Stimulated activated memory B cell treated with anti-CD40 and anti-IgM and Interleukin-4, amounts not matched to agents 10 μg/mL and 1 μg/mL and 100 μg/mL, for 72 hours (primary cell): ENCODE results near the gene OR10AD1.
A peak's percentile ranks its signal among the peaks of the same experiment; 100 is the strongest.
"Not testable (repeated sequence)": the region's sequence is repeated elsewhere in the genome, so short reads cannot be mapped to it uniquely, and the experiment has no call there.

ENCODE experiments used
- ATAC-seq: fragments of 150-1000 bp; cut with Tn5 transposase; 2 replicates; pipeline ENCODE4 v1.10.0; 2021
- H3K27ac Mint-ChIP-seq: one replicate; pipeline ENCODE4 v1.8.0; 2022; ENCODE audit warnings: mild to moderate bottlenecking, mixed read lengths
- H3K27me3 Mint-ChIP-seq: one replicate; pipeline ENCODE4 v1.8.0; 2022; ENCODE audit warnings: mixed read lengths
- H3K36me3 Mint-ChIP-seq: one replicate; pipeline ENCODE4 v1.8.0; 2022; ENCODE audit warnings: mixed read lengths
- H3K4me1 Mint-ChIP-seq: one replicate; pipeline ENCODE4 v1.8.0; 2022; ENCODE audit warnings: mixed read lengths
- H3K4me3 Mint-ChIP-seq: one replicate; pipeline ENCODE4 v1.8.0; 2022; ENCODE audit warnings: mild to moderate bottlenecking, moderate library complexity, mixed read lengths
- H3K9me3 Mint-ChIP-seq: one replicate; pipeline ENCODE4 v1.8.0; 2022; ENCODE audit warnings: mixed read lengths

OR10AD1 gene, protein sequence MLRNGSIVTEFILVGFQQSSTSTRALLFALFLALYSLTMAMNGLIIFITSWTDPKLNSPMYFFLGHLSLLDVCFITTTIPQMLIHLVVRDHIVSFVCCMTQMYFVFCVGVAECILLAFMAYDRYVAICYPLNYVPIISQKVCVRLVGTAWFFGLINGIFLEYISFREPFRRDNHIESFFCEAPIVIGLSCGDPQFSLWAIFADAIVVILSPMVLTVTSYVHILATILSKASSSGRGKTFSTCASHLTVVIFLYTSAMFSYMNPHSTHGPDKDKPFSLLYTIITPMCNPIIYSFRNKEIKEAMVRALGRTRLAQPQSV

GRCh38 chr12:48203192-48203591, at the start of gene OR10AD1:
Gene OR10AD1, minus strand, starts transcription at chr12:48203292. Its CDS starts 0 bp downstream, at chr12:48203292.
- Mint-ChIP-seq H3K4me1 (peaks cover 17% of the 10 kb centered on the region), H3K27ac (no peak within 1 kb of the TSS), H3K9me3 (peaks cover 19% of the 10 kb centered on the region), H3K36me3 (peaks cover 43% of the 10 kb centered on the region), H3K4me3 (no peak within 1 kb of the TSS), H3K27me3 (no peaks in the 10 kb centered on the region)
- ATAC-seq = no peak

DNA sequence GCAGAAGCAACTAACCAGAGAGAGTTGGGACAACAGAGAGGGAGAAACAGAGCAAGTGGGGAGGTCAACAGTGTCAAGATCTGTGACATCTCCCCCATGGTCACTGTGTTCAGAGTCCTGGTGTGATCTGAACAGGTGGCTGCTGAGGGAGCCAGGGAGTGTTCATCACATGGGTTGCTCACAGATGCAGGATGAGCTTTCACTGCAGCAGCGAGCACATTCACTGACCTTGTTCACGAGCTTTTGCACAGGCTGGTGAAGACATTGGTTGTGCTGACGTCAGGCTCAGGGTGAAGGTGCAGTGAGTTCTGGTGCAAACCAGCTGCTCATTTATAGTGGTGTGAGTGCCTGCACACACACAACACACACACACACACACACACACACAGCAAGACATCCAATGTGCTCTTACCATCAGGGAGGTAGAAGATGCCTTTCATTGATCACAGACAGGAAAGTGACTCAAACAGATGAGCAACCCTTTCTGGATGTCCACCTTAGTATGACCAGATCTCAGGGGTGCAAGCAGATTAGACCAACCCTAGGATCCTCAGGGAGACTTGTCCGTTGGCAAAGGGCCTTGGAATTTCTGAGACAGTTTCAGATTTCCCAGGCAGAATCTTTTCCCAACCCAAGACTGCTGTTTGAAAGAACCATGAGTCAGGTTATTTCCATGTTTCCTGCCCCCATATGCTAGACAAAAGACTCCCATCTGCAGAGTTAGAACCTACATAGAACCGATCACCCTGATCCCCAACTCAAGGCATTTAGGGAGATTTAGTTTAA, 44.3 kb upstream of the OR10AD1 start:
- no peaks in the 10 kb centered on the region for H3K36me3 Mint-ChIP-seq
- H3K4me3 Mint-ChIP-seq = no peak overlapping the region
- no peak overlapping the region for H3K27ac Mint-ChIP-seq
- no peaks in the 10 kb centered on the region for H3K4me1 Mint-ChIP-seq
- ATAC-seq = no peak
- H3K9me3 Mint-ChIP-seq = no peaks in the 10 kb centered on the region
- H3K27me3 Mint-ChIP-seq = peaks cover 35% of the 10 kb centered on the region

DNA sequence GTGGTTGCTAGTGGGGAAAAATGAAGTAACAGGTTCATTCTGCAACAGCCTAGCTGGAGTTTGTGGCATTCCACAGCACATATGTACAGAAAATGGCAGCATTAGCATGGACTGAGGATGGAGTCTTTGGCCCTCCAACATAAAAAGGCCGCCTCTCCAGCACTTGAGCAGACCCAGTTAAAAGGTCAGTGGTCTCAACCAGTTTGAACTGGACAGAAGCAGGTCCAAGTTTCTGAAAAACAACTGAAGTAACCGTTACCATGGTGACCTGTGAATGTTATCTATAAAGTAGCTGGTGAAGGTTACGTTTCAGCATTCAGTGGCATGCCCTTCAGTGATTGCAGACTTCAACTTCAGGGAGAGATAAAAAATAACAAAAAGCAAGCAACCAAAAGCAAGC, 34.1 kb upstream of the OR10AD1 start:
- no peaks in the 10 kb centered on the region for H3K4me1 Mint-ChIP-seq
- no peak overlapping the region for H3K27ac Mint-ChIP-seq
- no peak overlapping the region for H3K4me3 Mint-ChIP-seq
- peaks cover 19% of the 10 kb centered on the region for H3K27me3 Mint-ChIP-seq
- ATAC-seq = no peak
- H3K9me3 Mint-ChIP-seq = peaks cover 3% of the 10 kb centered on the region
- no peaks in the 10 kb centered on the region for H3K36me3 Mint-ChIP-seq

- H3K36me3 Mint-ChIP-seq = no peaks in the 10 kb centered on the region
- no peaks in the 10 kb centered on the region for H3K4me1 Mint-ChIP-seq
- ATAC-seq = no peak
- no peaks in the 10 kb centered on the region for H3K9me3 Mint-ChIP-seq
- H3K27me3 Mint-ChIP-seq = peaks cover 13% of the 10 kb centered on the region
- H3K27ac Mint-ChIP-seq = no peak overlapping the region
- no peak overlapping the region for H3K4me3 Mint-ChIP-seq
Measured at GRCh38 chr12:48235796-48236333, 32.8 kb upstream of the OR10AD1 start.

GRCh38 chr12:48231169-48231958, 28.3 kb upstream of the OR10AD1 start:
- not testable (repeated sequence) for H3K4me1 Mint-ChIP-seq, H3K27ac Mint-ChIP-seq, H3K9me3 Mint-ChIP-seq, H3K4me3 Mint-ChIP-seq, H3K36me3 Mint-ChIP-seq, ATAC-seq
- peaks cover 38% of the 10 kb centered on the region for H3K27me3 Mint-ChIP-seq

GRCh38 chr12:48224533-48224932, 21.4 kb upstream of the OR10AD1 start:
- H3K36me3 Mint-ChIP-seq = not testable (repeated sequence)

DNA sequence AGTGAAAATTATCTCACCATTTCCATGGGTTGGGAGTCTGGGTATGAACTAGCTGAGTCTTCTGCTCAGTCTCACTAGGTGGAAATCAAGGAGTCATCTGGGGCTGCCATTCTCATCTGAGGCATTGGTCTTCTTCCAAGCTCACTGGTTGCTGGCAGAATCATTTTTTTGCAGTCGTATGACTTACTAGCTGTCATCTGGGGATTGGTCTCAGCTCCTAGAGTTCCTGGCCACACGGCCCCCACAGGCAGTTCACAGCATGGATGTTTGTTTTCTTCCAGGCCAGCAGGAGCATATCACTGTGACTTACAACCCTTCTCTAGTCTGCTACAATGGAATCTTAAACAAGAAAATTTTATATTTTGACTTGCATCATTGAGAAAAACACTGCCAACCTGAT, 18.6 kb upstream of the OR10AD1 start:
- Mint-ChIP-seq H3K4me1 (no peaks in the 10 kb centered on the region), H3K36me3 (peaks cover 2% of the 10 kb centered on the region), H3K9me3 (peaks cover 5% of the 10 kb centered on the region), H3K4me3 (no peak overlapping the region), H3K27ac (no peak overlapping the region), H3K27me3 (peaks cover 39% of the 10 kb centered on the region)
- no peak for ATAC-seq

More at GRCh38 chr12:48224533-48224932, 21.4 kb upstream of the OR10AD1 start:
- peaks cover 65% of the 10 kb centered on the region for H3K27me3 Mint-ChIP-seq
- ATAC-seq, H3K27ac Mint-ChIP-seq, H3K4me1 Mint-ChIP-seq, H3K4me3 Mint-ChIP-seq, H3K9me3 Mint-ChIP-seq: not testable (repeated sequence)

DNA sequence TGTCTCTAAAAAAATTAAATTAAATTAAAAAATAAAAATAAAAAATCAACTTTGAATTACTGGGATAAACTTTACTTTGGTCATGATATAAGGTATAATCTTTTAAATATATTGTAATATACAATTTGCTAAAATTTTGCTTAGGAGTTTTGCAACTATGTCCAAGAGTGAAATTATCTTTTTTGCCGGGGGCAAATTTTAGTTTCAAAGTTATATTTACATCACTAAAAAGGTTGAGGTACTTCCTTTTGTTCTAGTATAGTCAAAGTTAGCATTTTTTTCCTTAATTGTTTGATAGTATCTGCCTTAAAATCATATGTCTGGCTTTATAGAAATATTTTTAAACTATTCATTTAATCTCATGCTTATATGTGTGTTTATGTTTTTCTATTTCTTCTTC, 17.6 kb upstream of the OR10AD1 start:
- Mint-ChIP-seq H3K27me3 (peaks cover 30% of the 10 kb centered on the region), H3K4me3 (no peak overlapping the region), H3K9me3 (peaks cover 4% of the 10 kb centered on the region), H3K4me1 (no peaks in the 10 kb centered on the region), H3K36me3 (no peaks in the 10 kb centered on the region), H3K27ac (no peak overlapping the region)
- no peak for ATAC-seq

DNA sequence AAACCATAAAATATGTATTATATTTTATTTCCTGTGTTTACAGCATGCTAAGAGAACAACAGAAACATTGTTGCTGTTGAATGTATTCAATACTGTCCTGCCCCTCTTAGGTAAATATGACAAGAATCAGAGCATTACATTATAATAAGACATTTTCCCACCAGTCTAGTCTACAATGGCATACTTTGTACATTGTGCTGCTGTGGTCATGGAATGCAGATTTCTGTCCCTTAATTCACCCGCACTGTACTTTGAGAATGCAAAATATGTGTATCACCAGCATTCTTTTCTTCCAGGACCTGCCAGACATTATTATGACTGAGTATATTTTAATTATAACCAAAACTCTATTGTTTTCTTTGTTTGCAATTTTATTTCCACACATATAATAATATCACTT, 16.5 kb upstream of the OR10AD1 start:
- Mint-ChIP-seq H3K9me3 (peaks cover 2% of the 10 kb centered on the region), H3K4me1 (no peaks in the 10 kb centered on the region), H3K27me3 (peaks cover 26% of the 10 kb centered on the region), H3K4me3 (no peak overlapping the region), H3K36me3 (no peaks in the 10 kb centered on the region), H3K27ac (no peak overlapping the region)
- ATAC-seq = no peak

DNA sequence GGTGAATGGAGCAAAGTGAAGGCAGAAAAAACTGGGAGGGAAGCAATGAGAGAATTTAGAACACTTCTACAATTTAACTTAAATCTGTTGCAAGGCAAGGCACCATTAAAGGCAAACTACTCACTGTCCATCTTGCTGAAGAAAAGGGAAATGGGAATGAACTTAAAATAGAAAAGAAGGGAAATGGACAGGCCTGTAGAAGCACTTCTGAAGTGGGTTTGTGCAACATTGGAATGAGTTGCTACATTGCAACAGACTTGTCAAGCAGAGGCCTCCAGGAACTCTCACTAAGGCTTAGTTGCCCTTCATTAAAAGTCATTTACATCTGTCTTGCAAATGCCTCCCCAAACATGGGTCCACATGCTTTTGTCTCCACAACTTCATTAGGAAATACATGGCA, 13.7 kb upstream of the OR10AD1 start:
- H3K27me3 Mint-ChIP-seq = peaks cover under 1% of the 10 kb centered on the region
- H3K9me3 Mint-ChIP-seq = no peaks in the 10 kb centered on the region
- H3K4me3 Mint-ChIP-seq = no peak overlapping the region
- ATAC-seq = no peak
- no peak overlapping the region for H3K27ac Mint-ChIP-seq
- no peaks in the 10 kb centered on the region for H3K36me3 Mint-ChIP-seq
- peaks cover 18% of the 10 kb centered on the region for H3K4me1 Mint-ChIP-seq

DNA sequence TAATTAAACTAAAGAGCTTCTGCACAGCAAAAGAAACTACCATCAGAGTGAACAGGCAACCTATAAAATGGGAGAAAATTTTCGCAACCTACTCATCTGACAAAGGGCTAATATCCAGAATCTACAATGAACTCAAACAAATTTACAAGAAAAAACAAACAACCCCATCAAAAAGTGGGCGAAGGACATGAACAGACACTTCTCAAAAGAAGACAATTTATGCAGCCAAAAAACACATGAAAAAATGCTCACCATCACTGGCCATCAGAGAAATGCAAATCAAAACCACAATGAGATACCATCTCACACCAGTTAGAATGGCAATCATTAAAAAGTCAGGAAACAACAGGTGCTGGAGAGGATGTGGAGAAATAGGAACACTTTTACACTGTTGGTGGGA, 6.4 kb upstream of the OR10AD1 start:
- Mint-ChIP-seq H3K36me3 (peaks cover 12% of the 10 kb centered on the region), H3K4me1 (peaks cover 18% of the 10 kb centered on the region)
- not testable (repeated sequence) for ATAC-seq, H3K27me3 Mint-ChIP-seq, H3K9me3 Mint-ChIP-seq, H3K27ac Mint-ChIP-seq, H3K4me3 Mint-ChIP-seq

- Mint-ChIP-seq H3K4me3 (no peak overlapping the region), H3K4me1 (peaks cover 17% of the 10 kb centered on the region), H3K36me3 (peaks cover 43% of the 10 kb centered on the region), H3K27me3 (no peaks in the 10 kb centered on the region), H3K9me3 (peaks cover 19% of the 10 kb centered on the region), H3K27ac (no peak overlapping the region)
- no peak for ATAC-seq
Measured at GRCh38 chr12:48202766-48203165, 326 bp downstream of the OR10AD1 start.

- Mint-ChIP-seq H3K4me3 (no peak overlapping the region), H3K4me1 (peaks cover 17% of the 10 kb centered on the region), H3K27ac (no peak overlapping the region), H3K27me3 (no peaks in the 10 kb centered on the region), H3K36me3 (peaks cover 40% of the 10 kb centered on the region), H3K9me3 (peaks cover 17% of the 10 kb centered on the region)
- no peak for ATAC-seq
Measured at GRCh38 chr12:48201516-48201915, 1.6 kb downstream of the OR10AD1 start.

DNA sequence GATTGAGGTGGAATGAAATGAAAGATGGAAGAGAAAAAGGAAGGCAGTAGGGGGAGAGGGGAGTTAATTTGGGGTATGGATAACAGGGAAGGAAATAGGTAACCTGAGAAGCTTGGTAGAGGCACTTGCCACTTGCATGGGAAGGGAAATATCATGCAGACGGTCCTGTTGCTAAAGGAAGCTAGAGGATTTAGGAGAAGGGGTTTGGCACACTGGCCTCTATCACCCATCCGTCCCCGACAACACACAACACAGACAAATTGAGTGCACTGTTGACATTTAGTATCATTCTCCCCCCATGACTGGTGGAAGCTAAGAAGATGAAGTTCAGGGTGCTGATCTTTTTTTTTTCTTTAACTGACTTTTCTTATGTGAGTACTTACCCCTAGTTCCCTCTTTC, 2.0 kb downstream of the OR10AD1 start:
- Mint-ChIP-seq H3K4me1 (peaks cover 17% of the 10 kb centered on the region), H3K36me3 (peaks cover 35% of the 10 kb centered on the region), H3K27me3 (no peaks in the 10 kb centered on the region), H3K9me3 (peaks cover 14% of the 10 kb centered on the region), H3K27ac (no peak overlapping the region), H3K4me3 (no peak overlapping the region)
- no peak for ATAC-seq

DNA sequence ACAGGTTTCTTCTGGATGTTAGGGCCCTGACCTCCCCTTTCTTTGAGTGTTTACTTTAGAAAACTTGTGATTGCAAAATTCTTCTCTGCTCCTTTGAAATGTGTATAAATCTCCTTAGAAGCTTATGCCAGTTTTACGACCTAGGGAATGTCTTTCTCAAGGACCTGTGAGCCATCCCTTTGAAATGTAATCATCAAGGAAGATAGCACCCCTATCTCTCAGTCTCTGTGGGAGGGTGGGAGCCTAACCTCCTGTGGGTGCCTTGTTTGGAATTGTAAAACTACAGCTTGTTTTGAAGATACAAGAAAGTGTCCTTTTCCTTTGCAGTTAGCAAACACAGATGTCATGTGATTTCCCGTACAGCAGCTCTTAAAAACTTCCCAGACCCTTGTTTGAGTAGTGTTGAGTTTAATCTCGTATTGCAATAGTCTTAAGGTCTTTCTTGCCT, 3.3 kb downstream of the OR10AD1 start:
- peak overlapping the region; percentile 98 for H3K27ac Mint-ChIP-seq
- no peak for ATAC-seq
- peaks cover 35% of the 10 kb centered on the region for H3K36me3 Mint-ChIP-seq
- peaks cover 17% of the 10 kb centered on the region for H3K4me1 Mint-ChIP-seq
- peak overlapping the region; percentile 49 for H3K4me3 Mint-ChIP-seq
- peaks cover 6% of the 10 kb centered on the region for H3K27me3 Mint-ChIP-seq
- peaks cover 14% of the 10 kb centered on the region for H3K9me3 Mint-ChIP-seq
